Subcutaneous abdominal adipose tissue (tissue), 5 donors: ENCODE measurements around the gene NTSR1.

ENCODE experiments used
- H3K27ac ChIP-seq: one replicate; pipeline ENCODE4 v1.7.0; 2013; ENCODE audit warnings: low read depth, mild to moderate bottlenecking, inconsistent platforms, low read length, moderate library complexity
- H3K27me3 ChIP-seq, 5 donors: one replicate each; pipeline ENCODE4 v1.7.0; 2013; ENCODE audit warnings: low read length in 5 of 5, inconsistent platforms in 1 of 5; ENCODE audit not compliant: control insufficient read depth in 5 of 5, insufficient read depth in 4 of 5
- H3K36me3 ChIP-seq, 5 donors: one replicate each; pipeline ENCODE4 v1.7.0; 2013; ENCODE audit warnings: low read length in 5 of 5; ENCODE audit not compliant: control insufficient read depth in 5 of 5, insufficient read depth in 5 of 5
- H3K4me1 ChIP-seq, 5 donors: one replicate each; pipeline ENCODE4 v1.7.0; 2013; ENCODE audit warnings: low read length in 5 of 5, mild to moderate bottlenecking in 3 of 5, moderate library complexity in 1 of 5; ENCODE audit not compliant: control insufficient read depth in 5 of 5, insufficient read depth in 5 of 5
- H3K4me3 ChIP-seq, 5 donors: one replicate each; pipeline ENCODE4 v1.7.0; 2013; ENCODE audit warnings: low read length in 5 of 5, low read depth in 1 of 5
- H3K9ac ChIP-seq, 5 donors: one replicate each; pipeline ENCODE4 v1.7.0; 2013; ENCODE audit warnings: low read length in 5 of 5, mild to moderate bottlenecking in 4 of 5, moderate library complexity in 3 of 5
- H3K9me3 ChIP-seq, 5 donors: one replicate each; pipeline ENCODE4 v1.7.0; 2013; ENCODE audit warnings: low read length in 5 of 5; ENCODE audit not compliant: control insufficient read depth in 5 of 5
- donor health status: healthy.
- donor health status: healthy.
- donor health status: healthy.
- donor health status: healthy.
- donor health status: healthy.

Gene NTSR1

DNA sequence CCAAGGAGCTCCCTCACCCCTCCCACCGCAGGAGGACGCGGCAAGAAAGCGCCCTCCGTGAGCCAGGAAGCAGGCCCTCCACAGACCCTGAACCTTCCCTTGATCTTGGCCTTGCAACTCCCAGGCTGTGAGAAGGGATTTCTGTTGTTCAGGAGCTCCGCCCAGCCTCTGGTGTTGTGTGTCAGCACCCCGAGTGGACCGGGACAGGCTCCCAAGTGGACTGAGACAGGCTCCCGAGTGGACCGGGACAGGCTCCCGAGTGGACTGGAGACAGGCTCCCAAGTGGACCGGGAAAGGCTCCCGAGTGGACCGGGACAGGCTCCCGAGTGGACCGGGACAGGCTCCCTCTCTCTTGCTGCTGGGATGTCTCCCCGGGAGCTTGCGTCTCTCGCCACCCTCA lies 9.3 kb upstream of the NTSR1 start:
- no peak overlapping the region for H3K4me3 ChIP-seq
- no peaks in the 10 kb centered on the region for H3K36me3 ChIP-seq
- no peak overlapping the region for H3K27ac ChIP-seq
- H3K4me1 ChIP-seq, result peaks cover 0 to 11% (median 3%) of the 10 kb centered on the region in 5 donors
- no peaks in the 10 kb centered on the region for H3K9me3 ChIP-seq
- peaks cover 4 to 37% (median 33%) of the 10 kb centered on the region in 5 donors for H3K27me3 ChIP-seq
- H3K9ac ChIP-seq, result no peak overlapping the region

DNA sequence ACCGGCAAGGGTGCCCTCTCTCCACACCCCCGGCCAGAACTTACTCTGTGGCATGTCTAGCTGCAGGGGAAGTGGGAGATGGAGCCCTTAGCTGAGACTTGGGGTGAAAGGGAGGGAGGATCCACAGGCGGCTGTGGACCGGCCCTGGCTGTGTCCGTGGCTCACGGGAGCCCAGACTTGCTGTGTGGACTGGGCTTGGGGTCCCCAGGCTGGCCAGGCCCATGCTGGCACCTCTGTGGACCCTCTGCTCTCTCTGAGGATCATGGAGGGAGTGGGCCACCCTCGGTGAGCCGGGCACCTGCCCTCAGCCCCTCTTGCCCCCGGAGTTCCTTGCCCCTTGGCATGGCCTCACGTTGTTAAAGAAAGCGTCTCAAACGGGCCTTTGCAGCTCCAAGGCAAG lies 8.9 kb upstream of the NTSR1 start:
- Histone ChIP-seq H3K4me3 (no peak overlapping the region), H3K36me3 (no peaks in the 10 kb centered on the region), H3K9ac (no peak overlapping the region), H3K27me3 (peaks cover 6 to 40% (median 34%) of the 10 kb centered on the region in 5 donors), H3K9me3 (no peaks in the 10 kb centered on the region), H3K4me1 (peaks cover 0 to 16% (median 3%) of the 10 kb centered on the region in 5 donors), H3K27ac (no peak overlapping the region)

GRCh38 chr20:62700261-62700930 lies 8.2 kb upstream of the NTSR1 start:
- Histone ChIP-seq H3K4me3 (no peak overlapping the region), H3K9me3 (no peaks in the 10 kb centered on the region), H3K27me3 (peaks cover 6 to 34% (median 33%) of the 10 kb centered on the region in 5 donors), H3K4me1 (peaks cover 0 to 16% (median 3%) of the 10 kb centered on the region in 5 donors), H3K36me3 (no peaks in the 10 kb centered on the region), H3K27ac (no peak overlapping the region), H3K9ac (no peak overlapping the region)

DNA sequence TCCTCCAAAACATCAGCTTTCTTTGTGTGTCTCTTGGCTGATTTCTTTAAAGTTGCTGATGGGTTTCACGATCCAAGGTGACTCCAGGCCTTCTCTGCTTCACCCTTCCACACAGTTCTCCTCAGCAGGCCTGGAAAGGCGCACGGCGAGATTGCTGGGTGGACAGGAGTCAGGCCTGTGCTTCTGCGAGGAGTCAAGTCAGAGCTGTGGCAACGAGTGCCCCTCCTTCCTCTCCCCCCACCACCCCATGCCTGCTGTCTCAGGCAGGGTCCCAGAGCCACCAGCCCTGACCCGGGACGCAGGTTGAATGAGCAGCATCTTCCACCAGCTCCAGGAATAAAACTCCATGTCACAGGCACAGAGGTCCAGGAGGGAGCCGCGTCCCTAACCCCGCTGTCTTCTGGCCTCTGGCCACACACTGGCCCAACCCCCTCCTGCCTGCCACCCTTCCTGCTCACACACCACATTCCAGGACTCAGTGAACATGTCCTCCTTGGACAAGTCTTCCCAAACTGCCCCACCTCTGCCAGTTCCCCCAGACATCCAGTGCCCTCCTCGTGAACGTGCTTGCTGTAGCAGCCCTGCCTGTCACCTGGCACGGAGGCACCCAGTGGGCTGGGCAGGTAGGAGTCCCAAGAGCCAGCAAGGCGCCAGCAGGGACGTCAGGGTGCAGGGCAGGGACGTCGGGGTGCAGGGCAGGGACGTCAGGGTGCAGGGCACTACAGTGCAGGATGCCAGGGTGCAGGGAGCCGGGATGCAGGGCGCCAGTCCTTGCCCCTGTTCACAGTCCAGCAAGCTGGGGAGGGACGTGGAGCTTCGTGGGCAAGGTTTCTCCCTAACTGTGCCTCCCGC lies 7.2 kb upstream of the NTSR1 start:
- no peaks in the 10 kb centered on the region for H3K36me3 ChIP-seq
- H3K4me3 ChIP-seq, result no peak overlapping the region
- peaks cover 0 to 16% (median 3%) of the 10 kb centered on the region in 5 donors for H3K4me1 ChIP-seq
- H3K9ac ChIP-seq, result no peak overlapping the region
- no peaks in the 10 kb centered on the region for H3K9me3 ChIP-seq
- H3K27ac ChIP-seq, result no peak overlapping the region
- peaks cover 6 to 40% (median 34%) of the 10 kb centered on the region in 5 donors for H3K27me3 ChIP-seq

DNA sequence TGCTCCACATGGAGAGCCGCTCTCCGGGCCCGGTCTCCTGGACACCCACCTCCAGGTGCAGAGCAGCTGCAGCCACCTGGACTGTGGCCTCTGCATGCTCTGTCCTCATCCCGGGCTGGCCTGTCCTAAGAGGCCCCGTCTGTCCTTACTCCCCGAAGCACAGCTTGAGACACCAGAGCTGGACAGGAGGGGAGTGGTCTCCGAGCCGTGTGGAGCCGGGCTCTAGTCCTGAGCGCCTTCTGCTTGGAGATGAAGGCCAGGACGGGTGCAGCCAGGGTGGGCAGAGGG lies 6.7 kb upstream of the NTSR1 start:
- H3K36me3 ChIP-seq, result no peaks in the 10 kb centered on the region
- no peak overlapping the region for H3K4me3 ChIP-seq
- H3K9ac ChIP-seq, result no peak overlapping the region
- H3K9me3 ChIP-seq, result no peaks in the 10 kb centered on the region
- peaks cover 6 to 39% (median 34%) of the 10 kb centered on the region in 5 donors for H3K27me3 ChIP-seq
- no peak overlapping the region for H3K27ac ChIP-seq
- H3K4me1 ChIP-seq, result peaks cover 0 to 16% (median 3%) of the 10 kb centered on the region in 5 donors

DNA sequence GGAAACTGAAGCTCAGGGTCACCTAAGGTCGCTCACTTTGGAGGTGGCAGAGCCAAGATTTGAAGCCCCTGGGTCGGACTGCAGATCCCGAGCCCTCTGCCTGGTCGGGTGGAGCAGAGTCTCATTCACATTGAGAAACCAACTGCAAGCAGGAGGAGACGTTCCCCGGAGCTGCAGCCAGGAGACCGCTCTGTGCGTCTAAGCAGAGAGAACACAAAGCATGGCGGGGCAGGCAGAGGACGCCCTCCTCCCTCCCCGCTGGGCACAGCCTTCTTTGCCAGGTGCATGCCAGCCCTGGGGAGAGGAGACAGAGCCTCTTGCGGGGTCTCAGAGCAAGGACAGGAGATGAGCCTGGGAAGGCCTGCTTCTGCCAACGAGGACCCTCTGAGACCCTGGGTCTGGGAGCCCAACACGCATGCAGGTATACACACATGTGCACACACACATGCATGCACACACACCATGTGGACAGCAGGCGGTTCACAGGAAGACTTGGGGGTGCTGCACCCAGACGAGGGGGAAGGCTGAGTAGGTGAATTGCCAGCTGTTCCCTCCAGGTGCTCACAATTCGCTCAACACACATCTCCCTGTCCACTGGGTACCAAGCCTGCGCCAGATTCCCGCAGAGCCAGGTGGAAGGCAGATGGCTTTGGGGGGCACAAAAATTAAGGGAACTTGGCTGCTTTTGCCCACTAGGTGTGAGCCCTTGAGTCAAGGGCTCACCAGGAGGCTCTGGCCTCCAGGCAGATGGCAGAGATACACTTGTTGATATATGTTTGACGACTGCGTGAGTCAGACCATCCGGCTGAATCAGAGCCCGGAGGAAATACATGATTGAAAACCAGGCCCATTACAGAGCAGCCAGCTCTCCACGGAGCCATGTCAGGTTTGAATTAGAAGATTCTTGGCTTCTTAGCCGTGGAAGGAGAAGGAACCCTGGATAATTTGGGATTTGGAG lies 5.5 kb upstream of the NTSR1 start:
- H3K27me3 ChIP-seq, result peaks cover 11 to 42% (median 36%) of the 10 kb centered on the region in 5 donors
- H3K9ac ChIP-seq, result no peak overlapping the region
- no peak overlapping the region for H3K4me3 ChIP-seq
- no peaks in the 10 kb centered on the region for H3K9me3 ChIP-seq
- peaks cover 1 to 16% (median 3%) of the 10 kb centered on the region in 5 donors for H3K4me1 ChIP-seq
- no peaks in the 10 kb centered on the region for H3K36me3 ChIP-seq
- no peak overlapping the region for H3K27ac ChIP-seq

GRCh38 chr20:62703853-62704228 lies 4.8 kb upstream of the NTSR1 start:
- Histone ChIP-seq H3K4me3 (no peak overlapping the region), H3K27me3 (peaks cover 13 to 43% (median 37%) of the 10 kb centered on the region in 5 donors), H3K9me3 (no peaks in the 10 kb centered on the region), H3K36me3 (no peaks in the 10 kb centered on the region), H3K27ac (no peak overlapping the region), H3K4me1 (peaks cover 1 to 16% (median 3%) of the 10 kb centered on the region in 5 donors), H3K9ac (no peak overlapping the region)

- H3K27me3 ChIP-seq, result peaks cover 13 to 49% (median 40%) of the 10 kb centered on the region in 5 donors
- no peak overlapping the region for H3K27ac ChIP-seq
- H3K4me3 ChIP-seq, result no peak overlapping the region
- H3K4me1 ChIP-seq, result peaks cover 1 to 16% (median 3%) of the 10 kb centered on the region in 5 donors
- no peaks in the 10 kb centered on the region for H3K36me3 ChIP-seq
- H3K9ac ChIP-seq, result no peak overlapping the region
- no peaks in the 10 kb centered on the region for H3K9me3 ChIP-seq
These were observed 4.2 kb upstream of the NTSR1 start for GRCh38 chr20:62704341-62704948.

DNA sequence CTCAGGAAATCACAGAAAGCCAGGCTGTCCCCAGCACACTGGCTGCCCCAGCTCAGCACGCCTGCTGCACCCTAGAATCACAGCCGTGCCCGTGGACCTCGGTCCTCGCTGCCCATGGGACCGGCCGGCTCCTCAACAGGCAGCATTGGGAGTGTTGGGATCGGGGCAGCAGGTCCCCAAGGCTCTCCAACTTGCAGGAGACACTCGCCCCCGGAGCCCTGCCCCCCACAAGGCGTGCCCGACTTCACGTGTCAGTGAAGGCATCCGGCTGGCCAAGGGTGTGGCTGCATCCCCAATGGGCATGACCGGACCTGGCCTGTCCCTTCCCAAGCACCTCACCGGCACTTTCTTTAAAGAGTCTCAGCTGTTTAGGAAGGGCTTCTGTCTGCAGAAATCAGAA lies 3.0 kb upstream of the NTSR1 start:
- peaks cover 1 to 16% (median 3%) of the 10 kb centered on the region in 5 donors for H3K4me1 ChIP-seq
- no peaks in the 10 kb centered on the region for H3K9me3 ChIP-seq
- no peak overlapping the region for H3K27ac ChIP-seq
- H3K36me3 ChIP-seq, result no peaks in the 10 kb centered on the region
- peaks cover 21 to 60% (median 49%) of the 10 kb centered on the region in 5 donors for H3K27me3 ChIP-seq
- H3K4me3 ChIP-seq, result no peak overlapping the region
- no peak overlapping the region for H3K9ac ChIP-seq
